K562 (cell line): ENCODE measurements around the gene MPHOSPH10. TPM values are rescaled to one million over a fixed set of nuclear protein-coding genes. Genes with fewer than 3 reads are reported as not detected.

ENCODE experiments used
- CBX1 ChIP-seq: sonication (generic); IDR thresholded peaks from 2 replicates; pipeline ENCODE4 v1.6.1; 2016; ENCODE audit warnings: antibody characterized with exemption, low read depth, mild to moderate bottlenecking
- CHD1 ChIP-seq: fragments of 200-600 bp; sonication (generic); IDR thresholded peaks from one replicate; pipeline ENCODE4 v1.6.1; 2012; ENCODE audit warnings: mild to moderate bottlenecking, moderate library complexity, low read length, inconsistent platforms
- ESRRB ChIP-seq: fragments of 250-450 bp; sonication (Bioruptor Pico); IDR thresholded peaks from 2 replicates; pipeline ENCODE4 v1.5.0; 2020; ENCODE audit warnings: mild to moderate bottlenecking, moderate library complexity, borderline replicate concordance
- MECOM ChIP-seq: fragments of 250-450 bp; sonication (Bioruptor Pico); IDR thresholded peaks from 2 replicates; pipeline ENCODE4 v1.8.0; 2022; ENCODE audit warnings: inconsistent platforms
- POLR3A ChIP-seq: IDR thresholded peaks from 2 replicates; pipeline ENCODE4 v1.6.1; 2011; ENCODE audit warnings: borderline replicate concordance, mild to moderate bottlenecking, moderate library complexity; ENCODE audit not compliant: insufficient read length, insufficient read depth; ENCODE audit errors: extremely low read depth
- SRSF1 ChIP-seq: fragments of 200-400 bp; formaldehyde crosslinking; IDR thresholded peaks from 2 replicates; pipeline ENCODE4 v1.6.1; 2017; ENCODE audit warnings: mild to moderate bottlenecking, low read depth, low read length, moderate library complexity
- ZBTB7A ChIP-seq: IDR thresholded peaks from 2 replicates; pipeline ENCODE4 v1.6.1; 2011; ENCODE audit warnings: low read depth, mild to moderate bottlenecking, low read length, moderate library complexity, borderline replicate concordance; ENCODE audit not compliant: control insufficient read depth
- ZFP1 ChIP-seq: fragments of 450-650 bp; formaldehyde crosslinking; IDR thresholded peaks from 2 replicates; pipeline ENCODE4 v1.4.0; 2020; ENCODE audit warnings: mild to moderate bottlenecking, mixed read lengths
- ZNF324 ChIP-seq: fragments of 250-450 bp; sonication (Bioruptor Pico); IDR thresholded peaks from 2 replicates; pipeline ENCODE4 v1.4.0; 2020; ENCODE audit warnings: mild to moderate bottlenecking
- ZNF408 ChIP-seq: fragments of 250-450 bp; sonication (Bioruptor Pico); IDR thresholded peaks from 2 replicates; pipeline ENCODE4 v1.4.0; 2020; ENCODE audit warnings: low read depth, mild to moderate bottlenecking, moderate library complexity
- polyA plus RNA-seq, 8 experiments: library from polyadenylated mRNA; depleted of rRNA in 4 of 8; stranded (reverse) in 5 of 8; unstranded in 3 of 8; fragments of >200 nt; fragmentation: Nextera tagmentation in 2 of 8; fragmentation: Illumina TruSeq in 1 of 8; extraction: Ambion mirVana in 2 of 8; extraction: Trizol in 1 of 8; gene quantifications; 2 replicates each; pipeline versions ENCODE4 v1.2.1 to v1.2.3, GENCODE V29; 2011 to 2014; ENCODE audit warnings: inconsistent platforms in 1 of 8, missing spikeins in 1 of 8
- total RNA-seq, 7 experiments: library from RNA; depleted of rRNA in 6 of 7; stranded (reverse); fragments of >200 nt in 6 of 7; fragmentation: Illumina TruSeq in 2 of 7; extraction: Trizol in 2 of 7; gene quantifications; 2 replicates each; pipeline versions ENCODE4 v1.2.1 to v1.2.3, GENCODE V29; 2011 to 2021; ENCODE audit warnings: low replicate concordance in 1 of 7
- TF ChIP-seq, protein P1 (sequence below): fragments of 450-650 bp; IDR thresholded peaks from 2 replicates; pipeline ENCODE4 v1.6.1; 2016
- TF ChIP-seq, protein P2 (sequence below): fragments of 250-450 bp; sonication (Bioruptor Pico); IDR thresholded peaks from 2 replicates; pipeline ENCODE4 v1.4.0; 2020
- TF ChIP-seq, protein P3 (sequence below): IDR thresholded peaks from 2 replicates; pipeline ENCODE4 v1.6.1; 2012; ENCODE audit warnings: low read depth, low read length, improper control_type of control experiment, borderline replicate concordance
- TF ChIP-seq, protein P4 (sequence below): fragments of 450-650 bp; IDR thresholded peaks from 2 replicates; pipeline ENCODE4 v1.6.1; 2017; ENCODE audit warnings: antibody characterized with exemption, mild to moderate bottlenecking

MPHOSPH10 gene
- total and polyA plus RNA-seq, 9 of the 15 experiments (the other 6 are each of a cell fraction or from before 2014, with no cell fraction given) = 36.8 to 83.7 (median 58.5) TPM

GRCh38 chr2:71130152-71130904, at the start of gene MPHOSPH10, which contains the start of gene MCEE (continued):
- TF ChIP-seq, protein P1, sequence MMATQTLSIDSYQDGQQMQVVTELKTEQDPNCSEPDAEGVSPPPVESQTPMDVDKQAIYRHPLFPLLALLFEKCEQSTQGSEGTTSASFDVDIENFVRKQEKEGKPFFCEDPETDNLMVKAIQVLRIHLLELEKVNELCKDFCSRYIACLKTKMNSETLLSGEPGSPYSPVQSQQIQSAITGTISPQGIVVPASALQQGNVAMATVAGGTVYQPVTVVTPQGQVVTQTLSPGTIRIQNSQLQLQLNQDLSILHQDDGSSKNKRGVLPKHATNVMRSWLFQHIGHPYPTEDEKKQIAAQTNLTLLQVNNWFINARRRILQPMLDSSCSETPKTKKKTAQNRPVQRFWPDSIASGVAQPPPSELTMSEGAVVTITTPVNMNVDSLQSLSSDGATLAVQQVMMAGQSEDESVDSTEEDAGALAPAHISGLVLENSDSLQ = peak; percentile 62
- 0 out of 2 replicates have a peak, but pooled peaks have one; percentile 32 for TF ChIP-seq MECOM (CRISPR knock-in tag)
- no peak for TF ChIP-seq POLR3A
- TF ChIP-seq, protein P2, sequence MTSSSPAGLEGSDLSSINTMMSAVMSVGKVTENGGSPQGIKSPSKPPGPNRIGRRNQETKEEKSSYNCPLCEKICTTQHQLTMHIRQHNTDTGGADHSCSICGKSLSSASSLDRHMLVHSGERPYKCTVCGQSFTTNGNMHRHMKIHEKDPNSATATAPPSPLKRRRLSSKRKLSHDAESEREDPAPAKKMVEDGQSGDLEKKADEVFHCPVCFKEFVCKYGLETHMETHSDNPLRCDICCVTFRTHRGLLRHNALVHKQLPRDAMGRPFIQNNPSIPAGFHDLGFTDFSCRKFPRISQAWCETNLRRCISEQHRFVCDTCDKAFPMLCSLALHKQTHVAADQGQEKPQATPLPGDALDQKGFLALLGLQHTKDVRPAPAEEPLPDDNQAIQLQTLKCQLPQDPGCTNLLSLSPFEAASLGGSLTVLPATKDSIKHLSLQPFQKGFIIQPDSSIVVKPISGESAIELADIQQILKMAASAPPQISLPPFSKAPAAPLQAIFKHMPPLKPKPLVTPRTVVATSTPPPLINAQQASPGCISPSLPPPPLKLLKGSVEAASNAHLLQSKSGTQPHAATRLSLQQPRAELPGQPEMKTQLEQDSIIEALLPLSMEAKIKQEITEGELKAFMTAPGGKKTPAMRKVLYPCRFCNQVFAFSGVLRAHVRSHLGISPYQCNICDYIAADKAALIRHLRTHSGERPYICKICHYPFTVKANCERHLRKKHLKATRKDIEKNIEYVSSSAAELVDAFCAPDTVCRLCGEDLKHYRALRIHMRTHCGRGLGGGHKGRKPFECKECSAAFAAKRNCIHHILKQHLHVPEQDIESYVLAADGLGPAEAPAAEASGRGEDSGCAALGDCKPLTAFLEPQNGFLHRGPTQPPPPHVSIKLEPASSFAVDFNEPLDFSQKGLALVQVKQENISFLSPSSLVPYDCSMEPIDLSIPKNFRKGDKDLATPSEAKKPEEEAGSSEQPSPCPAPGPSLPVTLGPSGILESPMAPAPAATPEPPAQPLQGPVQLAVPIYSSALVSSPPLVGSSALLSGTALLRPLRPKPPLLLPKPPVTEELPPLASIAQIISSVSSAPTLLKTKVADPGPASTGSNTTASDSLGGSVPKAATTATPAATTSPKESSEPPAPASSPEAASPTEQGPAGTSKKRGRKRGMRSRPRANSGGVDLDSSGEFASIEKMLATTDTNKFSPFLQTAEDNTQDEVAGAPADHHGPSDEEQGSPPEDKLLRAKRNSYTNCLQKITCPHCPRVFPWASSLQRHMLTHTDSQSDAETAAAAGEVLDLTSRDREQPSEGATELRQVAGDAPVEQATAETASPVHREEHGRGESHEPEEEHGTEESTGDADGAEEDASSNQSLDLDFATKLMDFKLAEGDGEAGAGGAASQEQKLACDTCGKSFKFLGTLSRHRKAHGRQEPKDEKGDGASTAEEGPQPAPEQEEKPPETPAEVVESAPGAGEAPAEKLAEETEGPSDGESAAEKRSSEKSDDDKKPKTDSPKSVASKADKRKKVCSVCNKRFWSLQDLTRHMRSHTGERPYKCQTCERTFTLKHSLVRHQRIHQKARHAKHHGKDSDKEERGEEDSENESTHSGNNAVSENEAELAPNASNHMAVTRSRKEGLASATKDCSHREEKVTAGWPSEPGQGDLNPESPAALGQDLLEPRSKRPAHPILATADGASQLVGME = no peak
- no peak for TF ChIP-seq SRSF1
- no peak for TF ChIP-seq ZFP1
- TF ChIP-seq ZNF324 = no peak
- no peak for TF ChIP-seq ZNF408 (CRISPR knock-in tag)
- no peak for TF ChIP-seq ZBTB7A
- 0 out of 2 replicates have a peak, but pooled peaks have one; percentile 26 for TF ChIP-seq CBX1
- TF ChIP-seq, protein P3, sequence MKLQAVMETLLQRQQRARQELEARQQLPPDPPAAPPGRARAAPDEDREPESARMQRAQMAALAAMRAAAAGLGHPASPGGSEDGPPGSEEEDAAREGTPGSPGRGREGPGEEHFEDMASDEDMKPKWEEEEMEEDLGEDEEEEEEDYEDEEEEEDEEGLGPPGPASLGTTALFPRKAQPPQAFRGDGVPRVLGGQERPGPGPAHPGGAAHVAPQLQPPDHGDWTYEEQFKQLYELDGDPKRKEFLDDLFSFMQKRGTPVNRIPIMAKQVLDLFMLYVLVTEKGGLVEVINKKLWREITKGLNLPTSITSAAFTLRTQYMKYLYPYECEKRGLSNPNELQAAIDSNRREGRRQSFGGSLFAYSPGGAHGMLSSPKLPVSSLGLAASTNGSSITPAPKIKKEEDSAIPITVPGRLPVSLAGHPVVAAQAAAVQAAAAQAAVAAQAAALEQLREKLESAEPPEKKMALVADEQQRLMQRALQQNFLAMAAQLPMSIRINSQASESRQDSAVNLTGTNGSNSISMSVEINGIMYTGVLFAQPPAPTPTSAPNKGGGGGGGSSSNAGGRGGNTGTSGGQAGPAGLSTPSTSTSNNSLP = peak; percentile 55; the same call in 1 of the 2 replicates
- TF ChIP-seq ESRRB (CRISPR knock-in tag) = no peak
- peak; percentile 66 for TF ChIP-seq CHD1
- TF ChIP-seq, protein P4, sequence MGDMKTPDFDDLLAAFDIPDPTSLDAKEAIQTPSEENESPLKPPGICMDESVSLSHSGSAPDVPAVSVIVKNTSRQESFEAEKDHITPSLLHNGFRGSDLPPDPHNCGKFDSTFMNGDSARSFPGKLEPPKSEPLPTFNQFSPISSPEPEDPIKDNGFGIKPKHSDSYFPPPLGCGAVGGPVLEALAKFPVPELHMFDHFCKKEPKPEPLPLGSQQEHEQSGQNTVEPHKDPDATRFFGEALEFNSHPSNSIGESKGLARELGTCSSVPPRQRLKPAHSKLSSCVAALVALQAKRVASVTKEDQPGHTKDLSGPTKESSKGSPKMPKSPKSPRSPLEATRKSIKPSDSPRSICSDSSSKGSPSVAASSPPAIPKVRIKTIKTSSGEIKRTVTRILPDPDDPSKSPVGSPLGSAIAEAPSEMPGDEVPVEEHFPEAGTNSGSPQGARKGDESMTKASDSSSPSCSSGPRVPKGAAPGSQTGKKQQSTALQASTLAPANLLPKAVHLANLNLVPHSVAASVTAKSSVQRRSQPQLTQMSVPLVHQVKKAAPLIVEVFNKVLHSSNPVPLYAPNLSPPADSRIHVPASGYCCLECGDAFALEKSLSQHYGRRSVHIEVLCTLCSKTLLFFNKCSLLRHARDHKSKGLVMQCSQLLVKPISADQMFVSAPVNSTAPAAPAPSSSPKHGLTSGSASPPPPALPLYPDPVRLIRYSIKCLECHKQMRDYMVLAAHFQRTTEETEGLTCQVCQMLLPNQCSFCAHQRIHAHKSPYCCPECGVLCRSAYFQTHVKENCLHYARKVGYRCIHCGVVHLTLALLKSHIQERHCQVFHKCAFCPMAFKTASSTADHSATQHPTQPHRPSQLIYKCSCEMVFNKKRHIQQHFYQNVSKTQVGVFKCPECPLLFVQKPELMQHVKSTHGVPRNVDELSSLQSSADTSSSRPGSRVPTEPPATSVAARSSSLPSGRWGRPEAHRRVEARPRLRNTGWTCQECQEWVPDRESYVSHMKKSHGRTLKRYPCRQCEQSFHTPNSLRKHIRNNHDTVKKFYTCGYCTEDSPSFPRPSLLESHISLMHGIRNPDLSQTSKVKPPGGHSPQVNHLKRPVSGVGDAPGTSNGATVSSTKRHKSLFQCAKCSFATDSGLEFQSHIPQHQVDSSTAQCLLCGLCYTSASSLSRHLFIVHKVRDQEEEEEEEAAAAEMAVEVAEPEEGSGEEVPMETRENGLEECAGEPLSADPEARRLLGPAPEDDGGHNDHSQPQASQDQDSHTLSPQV = no peak
